ENCODE measurements around the gene FIBP. TPM values are rescaled to one million over a fixed set of nuclear protein-coding genes. Genes with fewer than 3 reads are reported as not detected.

Gene FIBP
- 10 to 100 TPM; 39.6 to 79.3 (median 53.0) TPM for total RNA-seq

GRCh38 chr11:65888163-65888814 is at the start of gene FIBP:
TSS of gene FIBP (minus strand) at chr11:65888471. CDS start at chr11:65888418, 53 bp downstream.
- Histone ChIP-seq H3K4me3 (peak within 1 kb of the TSS; percentile 66 to 86 (median 78)), H3K27me3 (no peaks in the 10 kb centered on the region), H3K27ac (peak within 1 kb of the TSS; percentile 93 to 98 (median 96)), H3K9me3 (no peaks in the 10 kb centered on the region), H3K4me1 (peaks cover 41 to 45% of the 10 kb centered on the region in 2 donors), H3K36me3 (peaks cover 0 to 26% of the 10 kb centered on the region in 2 donors)
- intact Hi-C loops (cut with DNase I; ENCODE audit: low total_unique reads) = loop anchor here (1.0 to 2.0 kb wide), 6 partner anchors 15 to 115 kb away; partner anchors contain the start of genes BANF1, C11orf68, DRAP1 and EIF1AD
- peak; percentile 97 to 98 for DNase-seq
- in situ Hi-C loops (cut with MboI; ENCODE audit: low sequenced_read_pairs in 4 of 4) = loop anchor here (10.0 kb wide), 3 partner anchors 77 to 107 kb away; partner anchors contain the start of gene SART1 (in 1 of the 4)
- ATAC-seq = peak; percentile 68
- TF ChIP-seq CTCF (IDR thresholded peaks at IDR 0.05 in 4 of 5, conservative IDR thresholded peaks at IDR 0.05 in 1 of 5) = peak; percentile 85 to 95 (median 93)
- peak; percentile 80 to 92 for TF ChIP-seq POLR2A (IDR thresholded peaks at IDR 0.05)

- Histone ChIP-seq H3K27ac (no peak overlapping the region), H3K27me3 (peaks cover 0 to 6% (median 2%) of the 10 kb centered on the region in 3 donors), H3K4me1 (no peaks in the 10 kb centered on the region), H3K9me3 (no peaks in the 10 kb centered on the region), H3K36me3 (no peaks in the 10 kb centered on the region), H3K4me3 (no peak overlapping the region)
- intact Hi-C loops (cut with DNase I; ENCODE audit: low total_unique reads) (no loop called here), in situ Hi-C loops (cut with MboI; ENCODE audit: low sequenced_read_pairs in 4 of 4) (no loop called here)
- ATAC-seq (no peak), DNase-seq (no peak)
- TF ChIP-seq CTCF (IDR thresholded peaks at IDR 0.05 in 4 of 5, conservative IDR thresholded peaks at IDR 0.05 in 1 of 5) (no peak), POLR2A (IDR thresholded peaks at IDR 0.05) (no peak)
Measured at GRCh38 chr11:65937766-65938165, 49.5 kb upstream of the FIBP start.

- peaks cover 0 to 6% (median 0%) of the 10 kb centered on the region in 3 donors for H3K27me3 ChIP-seq
- no peak overlapping the region for H3K4me3 ChIP-seq
- H3K4me1 ChIP-seq = no peaks in the 10 kb centered on the region
- no peak overlapping the region for H3K27ac ChIP-seq
- H3K36me3 ChIP-seq = no peaks in the 10 kb centered on the region
- intact Hi-C loops (cut with DNase I; ENCODE audit: low total_unique reads) (no loop called here), in situ Hi-C loops (cut with MboI; ENCODE audit: low sequenced_read_pairs in 4 of 4) (no loop called here)
- no peaks in the 10 kb centered on the region for H3K9me3 ChIP-seq
- DNase-seq = no peak
- TF ChIP-seq CTCF (IDR thresholded peaks at IDR 0.05 in 4 of 5, conservative IDR thresholded peaks at IDR 0.05 in 1 of 5) (no peak), POLR2A (IDR thresholded peaks at IDR 0.05) (no peak)
- no peak for ATAC-seq
Measured at GRCh38 chr11:65934014-65934413, 45.7 kb upstream of the FIBP start.

GRCh38 chr11:65932558-65932919 is 44.3 kb upstream of the FIBP start:
- TF ChIP-seq POLR2A (IDR thresholded peaks at IDR 0.05) (no peak), CTCF (IDR thresholded peaks at IDR 0.05 in 4 of 5, conservative IDR thresholded peaks at IDR 0.05 in 1 of 5) (no peak)
- no peaks in the 10 kb centered on the region for H3K9me3 ChIP-seq
- no peaks in the 10 kb centered on the region for H3K36me3 ChIP-seq
- H3K4me1 ChIP-seq = no peaks in the 10 kb centered on the region
- DNase-seq (no peak), ATAC-seq (no peak)
- intact Hi-C loops (cut with DNase I; ENCODE audit: low total_unique reads) = no loop called here
- no peak overlapping the region for H3K4me3 ChIP-seq
- in situ Hi-C loops (cut with MboI; ENCODE audit: low sequenced_read_pairs in 4 of 4) = no loop called here
- peaks cover 0 to 6% (median 0%) of the 10 kb centered on the region in 3 donors for H3K27me3 ChIP-seq
- no peak overlapping the region for H3K27ac ChIP-seq
